ENCODE measurements around the gene FBLN2. TPM values are rescaled to one million over a fixed set of nuclear protein-coding genes. Genes with fewer than 3 reads are reported as not detected.
A peak's percentile ranks its signal among the peaks of the same experiment; 100 is the strongest.

The FBLN2 gene
- total and polyA plus RNA-seq, 4 donors: 4.3 to 43.4 (median 21.1) TPM

- no peaks in the 10 kb centered on the region for H3K9me3 ChIP-seq (ENCODE audit: control insufficient read depth in 4 of 4, insufficient read depth in 3 of 4, low read length in 3 of 4)
- H3K27me3 ChIP-seq (ENCODE audit: control insufficient read depth in 3 of 3, insufficient read depth in 3 of 3, low read length in 2 of 3): no peaks in the 10 kb centered on the region
- DNase-seq (no peak), ATAC-seq (ENCODE audit: insufficient read depth, low FRiP score) (no peak)
- no peak overlapping the region for H3K9ac ChIP-seq (ENCODE audit: insufficient read depth in 1 of 2, low read length in 2 of 2)
- peaks cover 0 to 2% (median 0%) of the 10 kb centered on the region in 4 donors for H3K36me3 ChIP-seq (ENCODE audit: control insufficient read depth in 4 of 4, insufficient read depth in 4 of 4, low read length in 4 of 4)
- 66 to 75% methylated on average over 8 of the region's 8 CpGs for WGBS, 2 donors
- peaks cover 0 to 3% (median 0%) of the 10 kb centered on the region in 5 donors for H3K4me1 ChIP-seq (ENCODE audit: control insufficient read depth in 5 of 5, insufficient read depth in 5 of 5, low read length in 5 of 5)
- H3K4me3 ChIP-seq: no peak overlapping the region
- TF ChIP-seq CTCF (IDR thresholded peaks at IDR 0.05; ENCODE audit: control extremely low read depth, extremely low read depth): no peak
- no peak overlapping the region for H3K27ac ChIP-seq (ENCODE audit: low read depth in 1 of 2, low read length in 1 of 2)
These were observed 87.9 kb downstream of the FBLN2 start for GRCh38 chr3:13636874-13637273.

- DNase-seq: no peak
- peaks cover 0 to 3% (median 0%) of the 10 kb centered on the region in 5 donors for H3K4me1 ChIP-seq (ENCODE audit: control insufficient read depth in 5 of 5, insufficient read depth in 5 of 5, low read length in 5 of 5)
- ATAC-seq (ENCODE audit: insufficient read depth, low FRiP score): no peak
- no peak overlapping the region for H3K4me3 ChIP-seq
- no peaks in the 10 kb centered on the region for H3K27me3 ChIP-seq (ENCODE audit: control insufficient read depth in 3 of 3, insufficient read depth in 3 of 3, low read length in 2 of 3)
- 78 to 81% methylated on average over 31 of the region's 31 CpGs for WGBS, 2 donors
- H3K27ac ChIP-seq (ENCODE audit: low read depth in 1 of 2, low read length in 1 of 2): no peak overlapping the region
- H3K9me3 ChIP-seq (ENCODE audit: control insufficient read depth in 4 of 4, insufficient read depth in 3 of 4, low read length in 3 of 4): no peaks in the 10 kb centered on the region
- no peak overlapping the region for H3K9ac ChIP-seq (ENCODE audit: insufficient read depth in 1 of 2, low read length in 2 of 2)
- no peak for TF ChIP-seq CTCF (IDR thresholded peaks at IDR 0.05; ENCODE audit: control extremely low read depth, extremely low read depth)
- H3K36me3 ChIP-seq (ENCODE audit: control insufficient read depth in 4 of 4, insufficient read depth in 4 of 4, low read length in 4 of 4): peaks cover 0 to 2% (median 0%) of the 10 kb centered on the region in 4 donors
These were observed 88.5 kb downstream of the FBLN2 start for GRCh38 chr3:13637311-13637891.

GRCh38 chr3:13637953-13638352 lies 89.0 kb downstream of the FBLN2 start:
- ATAC-seq (ENCODE audit: insufficient read depth, low FRiP score): no peak
- no peaks in the 10 kb centered on the region for H3K36me3 ChIP-seq (ENCODE audit: control insufficient read depth in 4 of 4, insufficient read depth in 4 of 4, low read length in 4 of 4)
- H3K4me1 ChIP-seq (ENCODE audit: control insufficient read depth in 5 of 5, insufficient read depth in 5 of 5, low read length in 5 of 5): peaks cover 0 to 3% (median 0%) of the 10 kb centered on the region in 5 donors
- H3K27ac ChIP-seq (ENCODE audit: low read depth in 1 of 2, low read length in 1 of 2): no peak overlapping the region
- no peak overlapping the region for H3K4me3 ChIP-seq
- WGBS, 2 donors: 50 to 72% methylated on average over 12 of the region's 12 CpGs
- no peak for TF ChIP-seq CTCF (IDR thresholded peaks at IDR 0.05; ENCODE audit: control extremely low read depth, extremely low read depth)
- no peak overlapping the region for H3K9ac ChIP-seq (ENCODE audit: insufficient read depth in 1 of 2, low read length in 2 of 2)
- H3K9me3 ChIP-seq (ENCODE audit: control insufficient read depth in 4 of 4, insufficient read depth in 3 of 4, low read length in 3 of 4): no peaks in the 10 kb centered on the region
- no peaks in the 10 kb centered on the region for H3K27me3 ChIP-seq (ENCODE audit: control insufficient read depth in 3 of 3, insufficient read depth in 3 of 3, low read length in 2 of 3)
- no peak for DNase-seq

- no peak for TF ChIP-seq CTCF (IDR thresholded peaks at IDR 0.05; ENCODE audit: control extremely low read depth, extremely low read depth)
- Histone ChIP-seq H3K27ac (ENCODE audit: low read depth in 1 of 2, low read length in 1 of 2) (no peak overlapping the region), H3K36me3 (ENCODE audit: control insufficient read depth in 4 of 4, insufficient read depth in 4 of 4, low read length in 4 of 4) (no peaks in the 10 kb centered on the region), H3K4me1 (ENCODE audit: control insufficient read depth in 5 of 5, insufficient read depth in 5 of 5, low read length in 5 of 5) (peaks cover 0 to 3% (median 0%) of the 10 kb centered on the region in 5 donors), H3K9ac (ENCODE audit: insufficient read depth in 1 of 2, low read length in 2 of 2) (no peak overlapping the region), H3K4me3 (no peak overlapping the region), H3K27me3 (ENCODE audit: control insufficient read depth in 3 of 3, insufficient read depth in 3 of 3, low read length in 2 of 3) (no peaks in the 10 kb centered on the region), H3K9me3 (ENCODE audit: control insufficient read depth in 4 of 4, insufficient read depth in 3 of 4, low read length in 3 of 4) (no peaks in the 10 kb centered on the region)
- peak in 2 of 3 donors; percentile 37 to 46 for DNase-seq
- ATAC-seq (ENCODE audit: insufficient read depth, low FRiP score): no peak
- WGBS, 2 donors: 71 to 87% methylated on average over 17 of the region's 17 CpGs
These were observed 90.0 kb downstream of the FBLN2 start for GRCh38 chr3:13638927-13639326.

All from lung (tissue), 12 donors.